BJ (cell line): ENCODE data around the gene ATP13A3. TPM values are rescaled to one million over a fixed set of nuclear protein-coding genes. Genes with fewer than 3 reads are reported as not detected.

Experiments used
- CTCF ChIA-PET: fragments of 350-600 bp; formaldehyde crosslinking; extraction: SDS; loops from one replicate; lab custom pipeline; 2021; ENCODE audit warnings: antibody characterized with exemption, inconsistent platforms; lab: Yijun Ruan, JAX
- POLR2A ChIA-PET: fragments of 300-600 bp; sonication (Branson Sonifier 250); formaldehyde crosslinking; extraction: SDS; loops from one replicate; lab custom pipeline; 2021; ENCODE audit warnings: antibody characterized with exemption; lab: Charles Lee
- DNase-seq: peaks from one replicate; pipeline ENCODE4 v3.0.0-alpha.2; 2011; ENCODE audit warnings: low read depth
- H3K27me3 ChIP-seq: 2 replicates; pipeline ENCODE4 v1.6.0; 2011; ENCODE audit warnings: low read length; ENCODE audit not compliant: control insufficient read depth, insufficient read depth
- H3K36me3 ChIP-seq: 2 replicates; pipeline ENCODE4 v1.5.1; 2011; ENCODE audit warnings: low read length; ENCODE audit not compliant: control insufficient read depth, insufficient read depth
- H3K4me3 ChIP-seq: 2 replicates; pipeline ENCODE4 v1.5.1; 2011; ENCODE audit warnings: low read depth, mild to moderate bottlenecking, control low read depth, low read length
- CTCF ChIP-seq: IDR thresholded peaks from 2 replicates; pipeline ENCODE4 v1.5.1; 2011; ENCODE audit warnings: low read depth, mild to moderate bottlenecking, control low read depth, inconsistent platforms, low read length, moderate library complexity; ENCODE audit not compliant: insufficient read depth
- polyA plus RNA-seq: library from polyadenylated mRNA; depleted of rRNA; stranded (reverse); fragments of >200 nt; gene quantifications from 2 replicates; pipeline ENCODE4 v1.2.3, GENCODE V29; 2011

ATP13A3 gene
- polyA plus RNA-seq, 1 experiment = 47.1 TPM

- ChIA-PET POLR2A (interaction anchor here (0.6 kb wide), 3 partner anchors 37 to 349 kb away, joined by 3 read pairs; no protein-coding TSS in a partner anchor), CTCF (interaction anchor here (0.5 to 1.1 kb wide), 6 partner anchors 15 to 1135 kb away, joined by 3 to 4 read pairs (median 3); no protein-coding TSS in a partner anchor)
- Histone ChIP-seq H3K27me3 (no peaks in the 10 kb centered on the region), H3K36me3 (no peaks in the 10 kb centered on the region), H3K4me3 (no peak overlapping the region)
- TF ChIP-seq CTCF = no peak
- no peak for DNase-seq
These were observed 3.2 kb upstream of the ATP13A3 start for GRCh38 chr3:194489736-194490612.

GRCh38 chr3:194488055-194488742 lies 1.4 kb upstream of the ATP13A3 start:
- TF ChIP-seq CTCF = no peak
- H3K36me3 ChIP-seq = no peaks in the 10 kb centered on the region
- POLR2A ChIA-PET = no interaction called here
- CTCF ChIA-PET = interaction anchor here (0.6 to 1.0 kb wide), 2 partner anchors 49 to 101 kb away, joined by 3 read pairs; no protein-coding TSS in a partner anchor
- DNase-seq = no peak
- no peaks in the 10 kb centered on the region for H3K27me3 ChIP-seq
- H3K4me3 ChIP-seq = no peak overlapping the region

GRCh38 chr3:194487289-194488054 lies 670 bp upstream of the ATP13A3 start:
- H3K4me3 ChIP-seq = peak overlapping the region; percentile 61
- CTCF ChIA-PET = no interaction called here
- DNase-seq = no peak
- POLR2A ChIA-PET = no interaction called here
- no peaks in the 10 kb centered on the region for H3K27me3 ChIP-seq
- H3K36me3 ChIP-seq = no peaks in the 10 kb centered on the region
- TF ChIP-seq CTCF = no peak

- Histone ChIP-seq H3K4me3 (peak overlapping the region; percentile 61), H3K36me3 (no peaks in the 10 kb centered on the region), H3K27me3 (no peaks in the 10 kb centered on the region)
- DNase-seq = no peak
- peak; percentile 36 for TF ChIP-seq CTCF
- ChIA-PET POLR2A (no interaction called here), CTCF (interaction anchor here (0.9 to 1.4 kb wide), 6 partner anchors 10 to 109 kb away, joined by 3 to 6 read pairs (median 3); no protein-coding TSS in a partner anchor)
These were observed 792 bp downstream of the ATP13A3 start for GRCh38 chr3:194485881-194486539.
